Right hindlimb (tissue), 1 donor: ENCODE measurements around the gene TGM1.
"Not testable (repeated sequence)": the region's sequence is repeated elsewhere in the genome, so short reads cannot be mapped to it uniquely, and the experiment has no call there.

Experiments
- DNase-seq: peaks from one replicate; pipeline ENCODE4 v3.0.0-alpha.2; 2018

Gene TGM1

GRCh38 chr14:24252289-24253124 is 10.5 kb downstream of the TGM1 start:
- DNase-seq = peak; percentile 13

GRCh38 chr14:24251880-24252288 is 11.1 kb downstream of the TGM1 start:
- DNase-seq = no peak

GRCh38 chr14:24250354-24250753 is 12.6 kb downstream of the TGM1 start:
- DNase-seq = peak; percentile 19

- no peak for DNase-seq
Measured at GRCh38 chr14:24249230-24250021, 13.6 kb downstream of the TGM1 start.

GRCh38 chr14:24247422-24247821 is 15.6 kb downstream of the TGM1 start:
- no peak for DNase-seq

- DNase-seq = no peak
Measured at GRCh38 chr14:24246765-24247212, 16.2 kb downstream of the TGM1 start.

- not testable (repeated sequence) for DNase-seq
Measured at GRCh38 chr14:24245350-24245749, 17.6 kb downstream of the TGM1 start.

- no peak for DNase-seq
Measured at GRCh38 chr14:24243336-24243836, 19.6 kb downstream of the TGM1 start.

- peak; percentile 96 for DNase-seq
Measured at GRCh38 chr14:24241829-24242443, 21.0 kb downstream of the TGM1 start.

- DNase-seq = no peak
Measured at GRCh38 chr14:24240110-24240918, 22.7 kb downstream of the TGM1 start.

- DNase-seq = no peak
Measured at GRCh38 chr14:24238527-24239037, 24.4 kb downstream of the TGM1 start.

- no peak for DNase-seq
Measured at GRCh38 chr14:24238123-24238522, 24.9 kb downstream of the TGM1 start.

GRCh38 chr14:24237463-24237955 is 25.5 kb downstream of the TGM1 start:
- no peak for DNase-seq

- no peak for DNase-seq
Measured at GRCh38 chr14:24236689-24237462, 26.1 kb downstream of the TGM1 start.

GRCh38 chr14:24235804-24236688 is 26.9 kb downstream of the TGM1 start:
- no peak for DNase-seq

GRCh38 chr14:24234095-24235005 is 28.6 kb downstream of the TGM1 start:
- no peak for DNase-seq

- no peak for DNase-seq
Measured at GRCh38 chr14:24233538-24233866, 29.5 kb downstream of the TGM1 start.

- DNase-seq = no peak
Measured at GRCh38 chr14:24232645-24233537, 30.1 kb downstream of the TGM1 start, which contains the start of gene GMPR2. GMPR2 (plus strand) TSS chr14:24232929; CDS start chr14:24233254, 325 bp downstream.
